Measurements from ENCODE around the gene MAPKAPK2. TPM values are rescaled to one million over a fixed set of nuclear protein-coding genes. Genes with fewer than 3 reads are reported as not detected.

Gene MAPKAPK2
- total RNA-seq, 1 donor from 2014 or later: 62.4 TPM

DNA sequence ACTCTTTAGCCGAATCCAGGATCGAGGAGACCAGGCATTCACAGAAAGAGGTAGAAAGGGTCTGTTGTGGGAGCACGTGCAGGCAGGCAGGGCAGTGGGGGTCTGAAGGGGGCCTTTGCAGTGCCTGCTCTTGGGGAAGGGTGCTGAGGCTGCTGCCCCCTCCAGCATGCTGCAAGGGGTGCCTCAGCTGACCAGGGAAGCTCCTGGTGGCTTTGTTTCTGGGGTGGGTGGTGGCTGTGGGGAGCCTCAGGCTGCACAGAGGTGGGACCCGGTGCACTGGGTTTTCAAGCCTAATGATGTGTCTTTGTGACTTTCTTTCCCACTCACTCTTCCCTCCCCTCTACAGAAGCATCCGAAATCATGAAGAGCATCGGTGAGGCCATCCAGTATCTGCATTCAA is 44.3 kb downstream of the MAPKAPK2 start:
- no peak for DNase-seq (ENCODE audit: extremely low spot score, unreplicated experiment)
- Mint-ChIP-seq H3K36me3 (ENCODE audit: unreplicated experiment) (peaks cover 7% of the 10 kb centered on the region), H3K9me3 (ENCODE audit: unreplicated experiment) (no peaks in the 10 kb centered on the region), H3K27ac (ENCODE audit: unreplicated experiment) (no peak overlapping the region), H3K4me1 (ENCODE audit: unreplicated experiment) (peaks cover 9% of the 10 kb centered on the region), H3K4me3 (ENCODE audit: unreplicated experiment) (no peak overlapping the region), H3K27me3 (ENCODE audit: unreplicated experiment) (no peaks in the 10 kb centered on the region)
- TF ChIP-seq, protein P1, sequence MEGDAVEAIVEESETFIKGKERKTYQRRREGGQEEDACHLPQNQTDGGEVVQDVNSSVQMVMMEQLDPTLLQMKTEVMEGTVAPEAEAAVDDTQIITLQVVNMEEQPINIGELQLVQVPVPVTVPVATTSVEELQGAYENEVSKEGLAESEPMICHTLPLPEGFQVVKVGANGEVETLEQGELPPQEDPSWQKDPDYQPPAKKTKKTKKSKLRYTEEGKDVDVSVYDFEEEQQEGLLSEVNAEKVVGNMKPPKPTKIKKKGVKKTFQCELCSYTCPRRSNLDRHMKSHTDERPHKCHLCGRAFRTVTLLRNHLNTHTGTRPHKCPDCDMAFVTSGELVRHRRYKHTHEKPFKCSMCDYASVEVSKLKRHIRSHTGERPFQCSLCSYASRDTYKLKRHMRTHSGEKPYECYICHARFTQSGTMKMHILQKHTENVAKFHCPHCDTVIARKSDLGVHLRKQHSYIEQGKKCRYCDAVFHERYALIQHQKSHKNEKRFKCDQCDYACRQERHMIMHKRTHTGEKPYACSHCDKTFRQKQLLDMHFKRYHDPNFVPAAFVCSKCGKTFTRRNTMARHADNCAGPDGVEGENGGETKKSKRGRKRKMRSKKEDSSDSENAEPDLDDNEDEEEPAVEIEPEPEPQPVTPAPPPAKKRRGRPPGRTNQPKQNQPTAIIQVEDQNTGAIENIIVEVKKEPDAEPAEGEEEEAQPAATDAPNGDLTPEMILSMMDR (IDR thresholded peaks at IDR 0.05): no peak

DNA sequence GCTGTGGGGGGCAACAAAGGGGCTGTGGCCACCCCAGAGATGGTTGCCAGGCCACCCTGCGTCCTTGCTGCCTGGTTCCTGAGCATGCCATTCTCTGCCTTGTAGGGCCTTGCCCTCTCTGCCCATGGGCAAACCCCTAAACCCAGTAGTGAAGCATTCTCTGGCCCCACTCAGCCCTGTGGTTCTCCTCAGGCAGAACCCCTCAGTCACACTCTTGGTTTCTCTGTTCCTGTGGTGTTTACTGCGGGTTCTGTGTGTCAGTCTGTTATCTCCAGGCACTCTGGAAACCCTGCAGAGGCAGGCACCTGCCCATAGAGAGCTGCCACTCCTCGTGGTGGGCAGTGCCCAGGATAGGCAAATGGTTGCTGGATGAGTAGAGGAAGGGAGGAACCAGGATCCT is 44.8 kb downstream of the MAPKAPK2 start:
- Mint-ChIP-seq H3K27ac (ENCODE audit: unreplicated experiment) (no peak overlapping the region), H3K4me1 (ENCODE audit: unreplicated experiment) (peaks cover 4% of the 10 kb centered on the region), H3K36me3 (ENCODE audit: unreplicated experiment) (peaks cover 7% of the 10 kb centered on the region), H3K4me3 (ENCODE audit: unreplicated experiment) (no peak overlapping the region), H3K27me3 (ENCODE audit: unreplicated experiment) (no peaks in the 10 kb centered on the region), H3K9me3 (ENCODE audit: unreplicated experiment) (no peaks in the 10 kb centered on the region)
- TF ChIP-seq, protein P1 (IDR thresholded peaks at IDR 0.05): no peak
- no peak for DNase-seq (ENCODE audit: extremely low spot score, unreplicated experiment)

DNA sequence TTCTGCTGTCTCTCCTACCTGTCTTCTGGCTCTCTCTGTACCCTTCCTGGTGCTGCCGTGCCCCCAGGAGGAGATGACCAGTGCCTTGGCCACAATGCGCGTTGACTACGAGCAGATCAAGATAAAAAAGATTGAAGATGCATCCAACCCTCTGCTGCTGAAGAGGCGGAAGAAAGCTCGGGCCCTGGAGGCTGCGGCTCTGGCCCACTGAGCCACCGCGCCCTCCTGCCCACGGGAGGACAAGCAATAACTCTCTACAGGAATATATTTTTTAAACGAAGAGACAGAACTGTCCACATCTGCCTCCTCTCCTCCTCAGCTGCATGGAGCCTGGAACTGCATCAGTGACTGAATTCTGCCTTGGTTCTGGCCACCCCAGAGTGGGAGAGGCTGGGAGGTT is 47.8 kb downstream of the MAPKAPK2 start:
- Mint-ChIP-seq H3K9me3 (ENCODE audit: unreplicated experiment) (no peaks in the 10 kb centered on the region), H3K27ac (ENCODE audit: unreplicated experiment) (no peak overlapping the region), H3K4me1 (ENCODE audit: unreplicated experiment) (no peaks in the 10 kb centered on the region), H3K4me3 (ENCODE audit: unreplicated experiment) (no peak overlapping the region), H3K36me3 (ENCODE audit: unreplicated experiment) (peaks cover 12% of the 10 kb centered on the region), H3K27me3 (ENCODE audit: unreplicated experiment) (no peaks in the 10 kb centered on the region)
- TF ChIP-seq, protein P1 (IDR thresholded peaks at IDR 0.05): no peak
- DNase-seq (ENCODE audit: extremely low spot score, unreplicated experiment): no peak

DNA sequence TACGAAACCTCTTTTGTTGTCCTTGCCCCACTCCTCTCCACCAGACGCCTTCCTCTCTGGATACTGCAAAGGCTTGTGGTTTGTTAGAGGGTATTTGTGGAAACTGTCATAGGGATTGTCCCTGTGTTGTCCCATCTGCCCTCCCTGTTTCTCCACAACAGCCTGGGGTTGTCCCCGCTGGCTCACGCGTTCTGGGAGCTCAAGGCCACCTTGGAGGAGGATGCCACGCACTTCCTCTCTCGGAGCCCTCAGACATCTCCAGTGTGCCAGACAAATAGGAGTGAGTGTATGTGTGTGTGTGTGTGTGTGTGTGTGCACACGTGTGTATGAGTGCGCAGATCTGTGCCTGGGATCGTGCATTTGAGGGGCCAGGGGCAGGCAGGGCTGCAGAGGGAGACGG is 48.3 kb downstream of the MAPKAPK2 start:
- no peaks in the 10 kb centered on the region for H3K9me3 Mint-ChIP-seq (ENCODE audit: unreplicated experiment)
- TF ChIP-seq, protein P1 (IDR thresholded peaks at IDR 0.05): no peak
- H3K4me3 Mint-ChIP-seq (ENCODE audit: unreplicated experiment): no peak overlapping the region
- no peak for DNase-seq (ENCODE audit: extremely low spot score, unreplicated experiment)
- no peaks in the 10 kb centered on the region for H3K4me1 Mint-ChIP-seq (ENCODE audit: unreplicated experiment)
- no peaks in the 10 kb centered on the region for H3K27me3 Mint-ChIP-seq (ENCODE audit: unreplicated experiment)
- peaks cover 12% of the 10 kb centered on the region for H3K36me3 Mint-ChIP-seq (ENCODE audit: unreplicated experiment)
- no peak overlapping the region for H3K27ac Mint-ChIP-seq (ENCODE audit: unreplicated experiment)

DNA sequence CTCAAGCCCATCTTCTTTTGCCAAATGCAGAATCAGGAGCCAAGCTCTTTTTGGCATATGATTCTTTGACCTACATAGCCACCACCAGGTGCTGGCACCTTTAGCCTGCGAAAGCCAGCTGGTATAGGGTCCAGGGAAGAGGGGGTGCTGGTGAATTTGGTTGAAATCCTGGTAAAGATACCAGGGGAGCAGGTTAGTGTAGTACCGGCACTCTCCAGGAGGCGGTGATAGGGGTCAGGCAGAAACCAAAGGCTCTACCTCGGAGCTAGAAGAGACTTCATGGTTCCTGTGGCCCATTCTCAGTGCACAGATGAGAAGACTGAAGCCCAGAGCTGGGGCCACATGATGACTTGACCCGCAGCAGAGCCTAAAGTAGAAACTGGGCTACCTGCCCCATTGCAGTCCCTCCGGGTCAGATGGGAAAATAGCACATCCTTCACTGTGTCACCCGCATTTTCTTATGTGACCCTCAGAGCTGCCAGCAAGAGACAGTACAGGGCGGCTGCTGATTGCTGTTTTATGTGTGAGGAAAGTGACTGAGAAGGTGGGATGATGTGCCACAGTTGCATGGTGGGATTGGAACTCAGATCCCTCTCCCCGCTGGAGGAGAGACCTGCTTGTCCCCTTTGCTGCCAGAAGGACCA is 49.9 kb downstream of the MAPKAPK2 start:
- no peak for DNase-seq (ENCODE audit: extremely low spot score, unreplicated experiment)
- TF ChIP-seq, protein P1 (IDR thresholded peaks at IDR 0.05): peak; percentile 61
- Mint-ChIP-seq H3K9me3 (ENCODE audit: unreplicated experiment) (no peaks in the 10 kb centered on the region), H3K27ac (ENCODE audit: unreplicated experiment) (no peak overlapping the region), H3K36me3 (ENCODE audit: unreplicated experiment) (peaks cover 12% of the 10 kb centered on the region), H3K27me3 (ENCODE audit: unreplicated experiment) (no peaks in the 10 kb centered on the region), H3K4me3 (ENCODE audit: unreplicated experiment) (no peak overlapping the region), H3K4me1 (ENCODE audit: unreplicated experiment) (peaks cover 13% of the 10 kb centered on the region)
